GM18508 (cell line): ENCODE measurements around the gene IL23A.
A peak's percentile ranks its signal among the peaks of the same experiment; 100 is the strongest.

Experiments
- ATAC-seq: cut with Tn5 transposase; IDR thresholded peaks from one replicate; pipeline ENCODE4 v1.9.1; 2021; ENCODE audit warnings: moderate number of reproducible peaks; ENCODE audit not compliant: insufficient read depth, unreplicated experiment

Gene IL23A, protein sequence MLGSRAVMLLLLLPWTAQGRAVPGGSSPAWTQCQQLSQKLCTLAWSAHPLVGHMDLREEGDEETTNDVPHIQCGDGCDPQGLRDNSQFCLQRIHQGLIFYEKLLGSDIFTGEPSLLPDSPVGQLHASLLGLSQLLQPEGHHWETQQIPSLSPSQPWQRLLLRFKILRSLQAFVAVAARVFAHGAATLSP

DNA sequence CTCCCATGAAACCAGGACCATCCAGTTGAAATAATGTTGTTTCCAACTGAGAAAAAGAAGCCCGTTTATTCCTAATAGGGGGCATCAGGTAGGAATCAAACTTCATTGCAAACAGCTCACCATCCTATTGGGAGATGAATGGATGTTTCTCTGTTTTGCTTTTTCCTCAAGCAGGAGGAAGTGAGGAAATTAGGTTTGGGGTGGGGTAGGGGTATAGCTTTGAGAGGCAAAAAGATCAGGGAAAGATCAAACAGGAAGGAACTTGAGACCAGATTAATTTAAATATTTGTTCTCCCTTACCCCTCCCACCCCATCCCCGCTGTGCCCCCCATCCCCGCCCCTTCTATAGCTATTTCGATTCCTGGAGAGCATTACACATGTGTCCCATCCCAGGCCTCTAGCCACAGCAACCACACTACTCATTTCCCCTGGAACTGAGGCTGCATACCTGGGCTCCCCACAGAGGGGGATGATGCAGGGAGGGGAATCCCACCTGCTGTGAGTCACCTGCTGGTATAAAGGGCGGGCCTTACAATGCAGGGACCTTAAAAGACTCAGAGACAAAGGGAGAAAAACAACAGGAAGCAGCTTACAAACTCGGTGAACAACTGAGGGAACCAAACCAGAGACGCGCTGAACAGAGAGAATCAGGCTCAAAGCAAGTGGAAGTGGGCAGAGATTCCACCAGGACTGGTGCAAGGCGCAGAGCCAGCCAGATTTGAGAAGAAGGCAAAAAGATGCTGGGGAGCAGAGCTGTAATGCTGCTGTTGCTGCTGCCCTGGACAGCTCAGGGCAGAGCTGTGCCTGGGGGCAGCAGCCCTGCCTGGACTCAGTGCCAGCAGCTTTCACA lies at the start of gene IL23A:
Gene IL23A (plus strand): TSS at position 577 of the 850 bp plus-strand sequence. CDS start 161 bp downstream, at position 738.
- ATAC-seq, result peak; percentile 38

- ATAC-seq, result no peak
These were observed 44.9 kb upstream of the IL23A start for GRCh38 chr12:56293795-56294194.

- no peak for ATAC-seq
These were observed 42.4 kb upstream of the IL23A start for GRCh38 chr12:56296295-56296694.

DNA sequence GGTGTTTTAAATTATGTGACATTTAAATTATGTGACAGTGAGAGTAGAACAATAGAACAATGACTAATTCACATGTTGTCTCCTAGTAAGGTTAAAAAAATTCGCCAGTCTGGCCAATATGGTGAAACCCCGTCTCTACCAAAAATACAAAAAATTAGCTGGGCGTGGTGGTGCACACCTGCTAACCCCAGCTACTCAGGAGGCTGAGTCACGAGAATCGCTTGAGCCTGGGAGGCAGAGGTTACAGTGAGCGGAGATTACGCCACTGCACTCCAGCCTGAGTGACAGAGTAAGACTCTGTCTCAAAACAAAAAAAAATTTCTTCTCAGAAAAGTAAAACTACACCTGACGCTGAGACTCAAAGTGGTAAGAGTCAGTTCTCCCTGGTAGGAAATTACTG lies 41.3 kb upstream of the IL23A start:
- ATAC-seq, result no peak

DNA sequence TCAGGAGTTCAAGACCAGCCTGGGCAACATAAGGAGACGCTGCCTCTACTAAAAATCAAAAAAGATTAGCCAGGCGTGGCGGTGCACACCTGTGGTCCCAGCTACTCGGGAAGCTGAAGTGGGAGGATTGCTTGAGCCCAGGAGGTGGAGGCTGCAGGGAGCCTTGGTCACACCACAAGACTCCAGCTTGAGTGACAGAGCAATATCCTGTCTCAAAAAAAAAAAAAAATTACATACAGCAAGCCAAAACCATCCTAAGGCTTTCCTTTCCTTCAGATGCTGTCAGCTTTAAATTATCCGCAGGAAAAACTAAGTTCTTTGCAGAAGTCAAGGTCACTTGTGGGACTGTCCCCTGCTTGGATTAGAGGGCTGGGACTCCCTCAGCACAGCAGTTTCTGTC lies 39.9 kb upstream of the IL23A start:
- no peak for ATAC-seq

GRCh38 chr12:56299308-56299852 lies 39.3 kb upstream of the IL23A start:
- ATAC-seq, result no peak

GRCh38 chr12:56299853-56300643 lies 38.6 kb upstream of the IL23A start, which contains the start of gene CS:
Gene CS, minus strand, starts transcription at chr12:56300330. Its CDS starts 129 bp downstream, at chr12:56300201.
- peak; percentile 79 for ATAC-seq

DNA sequence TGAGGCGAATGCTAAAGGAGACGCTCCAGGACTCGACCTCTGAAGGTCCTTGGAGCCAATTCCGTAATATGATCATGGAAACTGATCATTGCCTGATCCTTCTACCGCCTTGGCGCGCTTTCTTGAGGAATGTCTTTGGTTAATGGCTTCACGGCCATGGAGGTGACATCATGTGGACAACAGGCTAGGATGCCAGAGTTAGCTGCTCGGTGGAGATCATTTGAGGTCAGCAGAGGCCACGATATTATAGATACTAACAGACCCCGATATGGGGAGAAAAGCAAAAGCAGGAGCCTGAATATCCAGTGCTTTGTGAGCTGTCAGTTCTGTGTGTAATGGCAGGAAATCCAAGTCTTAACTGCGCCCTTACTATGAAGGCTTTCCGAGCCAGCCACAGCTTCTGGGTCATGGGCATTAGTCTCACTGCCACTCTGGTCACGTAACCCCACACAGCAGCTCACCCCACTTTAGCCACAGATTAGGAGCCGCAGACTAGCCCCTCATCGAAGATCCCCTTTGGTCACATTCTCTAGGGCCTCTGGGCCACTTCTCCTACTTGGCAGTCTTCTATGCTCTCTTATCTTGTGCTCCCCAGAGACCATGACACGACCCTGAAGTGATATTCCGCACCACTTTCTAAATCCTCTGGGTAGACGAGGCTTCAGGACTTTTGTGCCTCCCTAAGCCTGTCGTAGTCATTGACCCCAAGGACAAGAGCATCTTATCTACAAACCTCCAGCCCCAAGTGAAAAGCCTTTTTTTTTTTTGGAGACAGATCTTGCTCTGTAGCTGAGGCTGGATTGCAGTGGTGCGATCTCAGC lies 37.8 kb upstream of the IL23A start:
- no peak for ATAC-seq

- no peak for ATAC-seq
These were observed 34.4 kb upstream of the IL23A start for GRCh38 chr12:56304276-56304675.

GRCh38 chr12:56304872-56305590 lies 33.7 kb upstream of the IL23A start:
- no peak for ATAC-seq

- no peak for ATAC-seq
These were observed 31.3 kb upstream of the IL23A start for GRCh38 chr12:56307221-56307965.

- no peak for ATAC-seq
These were observed 30.0 kb upstream of the IL23A start for GRCh38 chr12:56308714-56309113.

GRCh38 chr12:56311003-56311402 lies 27.7 kb upstream of the IL23A start:
- ATAC-seq, result no peak

DNA sequence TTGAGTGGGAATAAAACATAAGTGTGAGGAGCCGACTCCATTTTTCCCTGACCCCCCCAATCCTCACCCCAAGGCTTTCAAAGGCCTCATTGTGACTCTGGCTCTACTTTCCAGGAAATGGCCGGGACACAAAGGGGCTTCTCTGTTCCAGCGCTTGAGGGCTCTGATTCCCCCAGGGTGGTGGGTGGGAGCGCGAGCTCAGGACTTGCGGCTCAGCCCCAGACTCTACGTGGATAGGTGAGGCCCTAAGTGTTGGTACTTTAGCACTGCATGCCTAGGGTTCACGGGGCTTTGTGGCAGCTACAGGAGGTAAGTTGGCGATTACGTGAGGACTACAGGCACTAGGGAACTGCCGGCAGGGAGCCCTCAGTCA lies 23.4 kb upstream of the IL23A start:
- no peak for ATAC-seq

- ATAC-seq, result peak; percentile 85
These were observed 22.8 kb upstream of the IL23A start, which contains the start of gene CNPY2 for GRCh38 chr12:56315622-56316473. Gene CNPY2, minus strand, starts transcription at chr12:56315988. Its CDS starts 771 bp downstream, at chr12:56315217.

- ATAC-seq, result no peak
These were observed 21.0 kb upstream of the IL23A start for GRCh38 chr12:56317675-56318074.

- ATAC-seq, result no peak
These were observed 17.7 kb upstream of the IL23A start for GRCh38 chr12:56321027-56321426.
